K562 (cell line): ENCODE data around the gene QSOX2. TPM values are rescaled to one million over a fixed set of nuclear protein-coding genes. Genes with fewer than 3 reads are reported as not detected.

Experiments used
- ATAC-seq: fragments of 200-7000 bp; cut with Tn5 transposase; 3 replicates; pipeline ENCODE4 v1.9.1; 2020; ENCODE audit warnings: moderate library complexity
- BruUV-seq: library from RNA; stranded (reverse); fragments of 400-500 nt; replicated peaks from 2 replicates; lab custom pipeline; 2021; lab: Mats Ljungman, UMichigan
- CTCF ChIA-PET: fragments of 300-600 bp; formaldehyde crosslinking; extraction: SDS; loops from one replicate; lab custom pipeline; 2021; ENCODE audit warnings: low intra/inter-chr PET ratio; lab: Yijun Ruan, JAX
- POLR2A ChIA-PET: fragments of 300-600, 350-650 bp; sonication (Branson Sonifier 250); formaldehyde crosslinking; extraction: SDS; loops from one replicate; lab custom pipeline; 2021; ENCODE audit warnings: antibody characterized with exemption, inconsistent platforms; lab: Yijun Ruan, JAX
- DNase-seq, 4 experiments: peaks; one replicate each; pipeline versions ENCODE4 v3.0.0 to v3.0.0-alpha.2; 2011 to 2018; ENCODE audit warnings: low spot score in 3 of 4, mixed read lengths in 3 of 4; ENCODE audit errors: extremely low read depth in 1 of 4
- FAIRE-seq: peaks from 2 replicates; lab custom pipeline; 2011; peaks lifted over from hg19 to GRCh38; lab: Jason Lieb, UNC
- H2AFZ ChIP-seq: 2 replicates; pipeline ENCODE4 v1.6.0; 2011; ENCODE audit warnings: low read depth, low read length, control low read depth, inconsistent platforms
- H3K27ac ChIP-seq: fragments of 200-600 bp; 3 replicates; pipeline ENCODE4 v1.8.0; 2011; ENCODE audit warnings: low read depth, mild to moderate bottlenecking, control low read depth, inconsistent platforms, low read length, moderate library complexity, mixed read lengths; ENCODE audit errors: extremely low read depth
- H3K27me3 ChIP-seq, 2 experiments: fragments of 300-600 bp in 1 of 2; 2 replicates in 1 of 2; 3 replicates in 1 of 2; pipeline versions ENCODE4 v1.6.0 to v1.8.0; 2011; ENCODE audit warnings: inconsistent platforms in 2 of 2, low read length in 2 of 2, mild to moderate bottlenecking in 1 of 2, mixed read lengths in 1 of 2, moderate library complexity in 1 of 2; ENCODE audit not compliant: control insufficient read depth in 2 of 2, insufficient read depth in 2 of 2
- H3K36me3 ChIP-seq: fragments of 300-600 bp; 3 replicates; pipeline ENCODE4 v1.8.0; 2011; ENCODE audit warnings: mild to moderate bottlenecking, low read length, inconsistent platforms; ENCODE audit not compliant: control insufficient read depth, insufficient read depth
- H3K4me1 ChIP-seq, 2 experiments: fragments of 200-600 bp in 1 of 2; replicated peaks in 1 of 2; 2 replicates in 1 of 2; 3 replicates in 1 of 2; pipeline versions ENCODE4 v1.5.1 to v1.8.0; 2011; ENCODE audit warnings: inconsistent platforms in 2 of 2, low read length in 2 of 2, mild to moderate bottlenecking in 1 of 2, mixed read lengths in 1 of 2, moderate library complexity in 1 of 2; ENCODE audit not compliant: control insufficient read depth in 2 of 2, insufficient read depth in 2 of 2
- H3K4me2 ChIP-seq: 2 replicates; pipeline ENCODE4 v1.6.1; 2011; ENCODE audit warnings: low read length, control low read depth, inconsistent platforms, mixed read lengths; ENCODE audit not compliant: insufficient read depth
- H3K4me3 ChIP-seq: fragments of 200-600 bp; sonication (generic), shearing (Covaris generic); 2 replicates; pipeline ENCODE4 v1.5.1; 2016; ENCODE audit warnings: control low read depth, inconsistent platforms
- H3K79me2 ChIP-seq: fragments of 200-600 bp; 3 replicates; pipeline ENCODE4 v1.8.0; 2011; ENCODE audit warnings: low read length, inconsistent platforms; ENCODE audit not compliant: control insufficient read depth, insufficient read depth
- H3K9ac ChIP-seq, 2 experiments: 2 replicates each; pipeline versions ENCODE4 v1.6.0 to v1.6.1; 2011; ENCODE audit warnings: low read depth in 2 of 2, low read length in 2 of 2, control low read depth in 1 of 2, inconsistent platforms in 1 of 2, mild to moderate bottlenecking in 1 of 2, mixed read lengths in 1 of 2; ENCODE audit not compliant: insufficient read depth in 1 of 2
- H3K9me1 ChIP-seq: one replicate; pipeline ENCODE4 v1.6.0; 2011; ENCODE audit warnings: inconsistent platforms, mild to moderate bottlenecking, low read length, moderate library complexity; ENCODE audit not compliant: control insufficient read depth, insufficient read depth
- H3K9me3 ChIP-seq: replicated peaks from 2 replicates; pipeline ENCODE4 v1.5.1; 2011; ENCODE audit warnings: low read depth, low read length, inconsistent platforms; ENCODE audit not compliant: control insufficient read depth, insufficient read depth
- H4K20me1 ChIP-seq: replicated peaks from 2 replicates; pipeline ENCODE4 v1.6.1; 2011; ENCODE audit warnings: low read length, inconsistent platforms, mixed read lengths; ENCODE audit not compliant: control insufficient read depth, insufficient read depth
- E4F1 ChIP-seq: fragments of 250-450 bp; sonication (Bioruptor Pico); IDR thresholded peaks from 2 replicates; pipeline ENCODE4 v1.5.0; 2021; ENCODE audit warnings: mild to moderate bottlenecking, borderline replicate concordance
- FOXJ2 ChIP-seq: fragments of 200-800 bp; sonication (Bioruptor generic); IDR thresholded peaks from 2 replicates; pipeline ENCODE4 v1.6.1; 2016; ENCODE audit warnings: missing genetic modification characterization, missing compliant biosample characterization
- TFE3 ChIP-seq: fragments of 450-650 bp; formaldehyde crosslinking; IDR thresholded peaks from 2 replicates; pipeline ENCODE4 v1.4.0; 2020; ENCODE audit warnings: mild to moderate bottlenecking, mixed read lengths
- ZBTB12 ChIP-seq: fragments of 250-450 bp; sonication (Bioruptor Pico); IDR thresholded peaks from 2 replicates; pipeline ENCODE4 v1.4.0; 2020
- ZNF830 ChIP-seq: fragments of 250-450 bp; sonication (Bioruptor Pico); IDR thresholded peaks from 2 replicates; pipeline ENCODE4 v1.5.0; 2021; ENCODE audit warnings: mild to moderate bottlenecking
- WGBS: fragments of 100-300 bp; shearing (Covaris generic); methylation state at CpG from one replicate; pipeline ENCODE4 v1.1.6; 2016; ENCODE audit warnings: low coverage, mixed read lengths; ENCODE audit not compliant: insufficient coverage; ENCODE audit errors: missing lambda C conversion rate; 5-methylcytosine and 5-hydroxymethylcytosine counted together
- in situ Hi-C: fragments of 300-500 bp; cut with MboI; formaldehyde crosslinking; loops from 4 replicates; pipeline ENCODE4 v1.15.0; 2018; ENCODE audit warnings: inconsistent platforms, mixed read lengths
- intact Hi-C: fragments of 100-400 bp; cut with micrococcal nuclease; formaldehyde crosslinking; loops from 2 replicates; pipeline ENCODE4 v1.14.2; 2022
- polyA plus RNA-seq, 8 experiments: library from polyadenylated mRNA; depleted of rRNA in 4 of 8; stranded (reverse) in 5 of 8; unstranded in 3 of 8; fragments of >200 nt; fragmentation: Nextera tagmentation in 2 of 8; fragmentation: Illumina TruSeq in 1 of 8; extraction: Ambion mirVana in 2 of 8; extraction: Trizol in 1 of 8; gene quantifications; 2 replicates each; pipeline versions ENCODE4 v1.2.1 to v1.2.3, GENCODE V29; 2011 to 2014; ENCODE audit warnings: inconsistent platforms in 1 of 8, missing spikeins in 1 of 8
- total RNA-seq, 7 experiments: library from RNA; depleted of rRNA in 6 of 7; stranded (reverse); fragments of >200 nt in 6 of 7; fragmentation: Illumina TruSeq in 2 of 7; extraction: Trizol in 2 of 7; gene quantifications; 2 replicates each; pipeline versions ENCODE4 v1.2.1 to v1.2.3, GENCODE V29; 2011 to 2021; ENCODE audit warnings: low replicate concordance in 1 of 7

Gene QSOX2
- total and polyA plus RNA-seq, 9 of the 15 experiments (the other 6 are each of a cell fraction or from before 2014, with no cell fraction given) = 0.51 to 23.7 (median 12.7) TPM

DNA sequence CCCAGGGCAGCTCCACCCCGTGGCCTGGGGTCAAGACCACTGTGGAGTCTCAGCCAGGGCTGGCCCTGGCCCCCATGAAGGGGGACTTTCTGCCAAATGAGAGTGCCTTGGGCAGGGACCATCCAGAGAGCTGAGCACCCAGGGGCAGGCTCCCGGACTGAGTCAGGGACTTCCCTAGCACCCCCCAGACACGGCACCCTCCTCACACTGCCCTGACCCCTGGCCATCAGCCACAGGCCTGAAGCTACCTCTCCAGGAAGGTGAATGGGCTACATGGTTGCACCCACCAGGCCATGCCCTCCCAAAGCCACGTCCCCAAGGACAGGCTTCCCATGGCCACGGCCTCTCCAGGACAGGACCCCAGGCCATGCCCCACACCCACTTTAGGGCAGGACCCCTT lies 48.8 kb upstream of the QSOX2 start:
- ChIA-PET CTCF (no interaction called here), POLR2A (no interaction called here)
- no peaks in the 10 kb centered on the region for H3K79me2 ChIP-seq
- no peak overlapping the region for H3K27ac ChIP-seq
- no peak for ATAC-seq
- H3K9me1 ChIP-seq = no peaks in the 10 kb centered on the region
- DNase-seq = no peak
- H3K27me3 ChIP-seq = peaks cover 13 to 56% of the 10 kb centered on the region in 2 experiments
- no peak for FAIRE-seq
- in situ Hi-C loops (no loop called here), intact Hi-C loops (no loop called here)
- 0% methylated on average over 5 of the region's 5 CpGs for WGBS
- no peak overlapping the region for H3K9ac ChIP-seq
- H3K4me2 ChIP-seq = no peak overlapping the region
- H4K20me1 ChIP-seq = no peaks in the 10 kb centered on the region; the same call in 1 of the 2 replicates
- BruUV-seq = no TSS peak
- no peaks in the 10 kb centered on the region for H3K36me3 ChIP-seq
- H3K9me3 ChIP-seq = peaks cover 13% of the 10 kb centered on the region
- H2AFZ ChIP-seq = no peak overlapping the region
- peaks cover 0 to 57% of the 10 kb centered on the region in 2 experiments; a peak in 2 of 5 replicates for H3K4me1 ChIP-seq
- no peak for TF ChIP-seq TFE3 (CRISPR knock-in tag)
- TF ChIP-seq ZNF830 = no peak
- TF ChIP-seq E4F1 (CRISPR knock-in tag) = no peak
- no peak for TF ChIP-seq ZBTB12 (CRISPR knock-in tag)
- no peak for TF ChIP-seq FOXJ2 (tag)
- no peak overlapping the region for H3K4me3 ChIP-seq
